ENCODE results near the gene KCNQ1.

GRCh38 chr11:2428322-2428795, 16.4 kb upstream of the KCNQ1 start:
- TF ChIP-seq CTCF (IDR thresholded peaks at IDR 0.05) (peak; percentile 62 to 98 (median 82)), POLR2AphosphoS5 (IDR thresholded peaks at IDR 0.05) (no peak)
